HepG2 (cell line): ENCODE data around the gene METTL1. TPM values are rescaled to one million over a fixed set of nuclear protein-coding genes. Genes with fewer than 3 reads are reported as not detected.

Experiments
- AGO1 ChIP-seq: fragments of 200-400 bp; formaldehyde crosslinking; IDR thresholded peaks from 2 replicates; pipeline ENCODE4 v1.6.1; 2017; ENCODE audit warnings: mild to moderate bottlenecking, low read depth, low read length, moderate library complexity; ENCODE audit not compliant: poor library complexity, severe bottlenecking
- AHR ChIP-seq: IDR thresholded peaks from 2 replicates; pipeline ENCODE4 v1.6.1; 2018; ENCODE audit warnings: missing genetic modification reagents, missing compliant biosample characterization
- ELF4 ChIP-seq: sonication (generic); formaldehyde crosslinking; IDR thresholded peaks from 2 replicates; pipeline ENCODE4 v1.5.0; 2020; ENCODE audit warnings: missing genetic modification reagents, mild to moderate bottlenecking, moderate library complexity, borderline replicate concordance
- GZF1 ChIP-seq: sonication (generic); formaldehyde crosslinking; IDR thresholded peaks from 2 replicates; pipeline ENCODE4 v1.5.1; 2020; ENCODE audit warnings: mild to moderate bottlenecking, missing genetic modification reagents
- IKZF1 ChIP-seq: fragments of 450-650 bp; IDR thresholded peaks from 2 replicates; pipeline ENCODE4 v1.7.1; 2016
- MLLT10 ChIP-seq: sonication (generic); formaldehyde crosslinking; IDR thresholded peaks from 2 replicates; pipeline ENCODE4 v1.4.0; 2020; ENCODE audit warnings: missing genetic modification reagents
- PCBP2 ChIP-seq: fragments of 200-400 bp; formaldehyde crosslinking; optimal IDR thresholded peaks from 2 replicates; pipeline ENCODE3; 2018; ENCODE audit warnings: low read length, low read depth; ENCODE audit not compliant: poor library complexity, severe bottlenecking
- RBM22 ChIP-seq: fragments of 200-400 bp; formaldehyde crosslinking; optimal IDR thresholded peaks from 2 replicates; pipeline ENCODE3; 2017; ENCODE audit warnings: mild to moderate bottlenecking, low read length, moderate library complexity
- SMYD3 ChIP-seq: sonication (generic); formaldehyde crosslinking; IDR thresholded peaks from 2 replicates; pipeline ENCODE4 v1.8.1; 2023; ENCODE audit warnings: mild to moderate bottlenecking, missing genetic modification reagents
- SP4 ChIP-seq: sonication (generic); formaldehyde crosslinking; IDR thresholded peaks from 2 replicates; pipeline ENCODE4 v1.8.1; 2023; ENCODE audit warnings: mild to moderate bottlenecking, missing genetic modification reagents
- STAT5B ChIP-seq: sonication (generic); formaldehyde crosslinking; IDR thresholded peaks from 2 replicates; pipeline ENCODE4 v1.4.0; 2020; ENCODE audit warnings: missing genetic modification reagents
- ZNF3 ChIP-seq: IDR thresholded peaks from 2 replicates; pipeline ENCODE4 v1.7.0; 2017; ENCODE audit warnings: inconsistent platforms
- ZNF350 ChIP-seq: sonication (generic); formaldehyde crosslinking; IDR thresholded peaks from 2 replicates; pipeline ENCODE4 v1.4.0; 2020; ENCODE audit warnings: mild to moderate bottlenecking, low read depth, missing genetic modification reagents, borderline replicate concordance
- polyA plus RNA-seq, 8 experiments: library from polyadenylated mRNA; depleted of rRNA in 3 of 8; stranded (reverse) in 7 of 8; unstranded in 1 of 8; fragments of >200 nt; fragmentation: Illumina TruSeq in 4 of 8; extraction: Trizol in 4 of 8; gene quantifications; 2 replicates each; pipeline versions ENCODE4 v1.2.1 to v1.2.3, GENCODE V29; 2011 to 2016; ENCODE audit warnings: low read depth in 4 of 8, missing spikeins in 1 of 8, mixed read lengths in 1 of 8; ENCODE audit not compliant: insufficient read depth in 1 of 8
- total RNA-seq, 5 experiments: library from RNA; depleted of rRNA; stranded (reverse); fragments of >200 nt; fragmentation: Illumina TruSeq; extraction: Trizol; gene quantifications; 2 replicates each; pipeline ENCODE4 v1.2.3, GENCODE V29; 2016; ENCODE audit warnings: low read depth in 1 of 5
- TF ChIP-seq, protein P1 (sequence below): IDR thresholded peaks from 2 replicates; pipeline ENCODE4 v1.6.1; 2016
- TF ChIP-seq, protein P2 (sequence below): sonication (generic); IDR thresholded peaks from 2 replicates; pipeline ENCODE4 v1.6.1; 2016; ENCODE audit warnings: low read depth, borderline replicate concordance
- TF ChIP-seq, protein P3 (sequence below): fragments of 450-650 bp; IDR thresholded peaks from 2 replicates; pipeline ENCODE4 v1.6.1; 2016
- TF ChIP-seq, protein P4 (sequence below): sonication (generic); formaldehyde crosslinking; IDR thresholded peaks from 2 replicates; pipeline ENCODE4 v1.4.0; 2020; ENCODE audit warnings: mild to moderate bottlenecking, missing genetic modification reagents
- TF ChIP-seq, protein P5 (sequence below): sonication (generic); formaldehyde crosslinking; IDR thresholded peaks from 2 replicates; pipeline ENCODE4 v1.5.0; 2020; ENCODE audit warnings: mild to moderate bottlenecking, low read depth, missing genetic modification reagents, borderline replicate concordance
- TF ChIP-seq, protein P6 (sequence below): sonication (generic); formaldehyde crosslinking; IDR thresholded peaks from 2 replicates; pipeline ENCODE4 v1.8.0; 2022; ENCODE audit warnings: mild to moderate bottlenecking, missing genetic modification reagents, borderline replicate concordance
- TF ChIP-seq, protein P7 (sequence below): sonication (generic); formaldehyde crosslinking; IDR thresholded peaks from 2 replicates; pipeline ENCODE4 v1.4.0; 2020; ENCODE audit warnings: missing genetic modification reagents

METTL1 gene
- total and polyA plus RNA-seq, 2 of the 13 experiments (the other 11 are each of a cell fraction or from before 2014, with no cell fraction given): 34.7 to 36.9 TPM

DNA sequence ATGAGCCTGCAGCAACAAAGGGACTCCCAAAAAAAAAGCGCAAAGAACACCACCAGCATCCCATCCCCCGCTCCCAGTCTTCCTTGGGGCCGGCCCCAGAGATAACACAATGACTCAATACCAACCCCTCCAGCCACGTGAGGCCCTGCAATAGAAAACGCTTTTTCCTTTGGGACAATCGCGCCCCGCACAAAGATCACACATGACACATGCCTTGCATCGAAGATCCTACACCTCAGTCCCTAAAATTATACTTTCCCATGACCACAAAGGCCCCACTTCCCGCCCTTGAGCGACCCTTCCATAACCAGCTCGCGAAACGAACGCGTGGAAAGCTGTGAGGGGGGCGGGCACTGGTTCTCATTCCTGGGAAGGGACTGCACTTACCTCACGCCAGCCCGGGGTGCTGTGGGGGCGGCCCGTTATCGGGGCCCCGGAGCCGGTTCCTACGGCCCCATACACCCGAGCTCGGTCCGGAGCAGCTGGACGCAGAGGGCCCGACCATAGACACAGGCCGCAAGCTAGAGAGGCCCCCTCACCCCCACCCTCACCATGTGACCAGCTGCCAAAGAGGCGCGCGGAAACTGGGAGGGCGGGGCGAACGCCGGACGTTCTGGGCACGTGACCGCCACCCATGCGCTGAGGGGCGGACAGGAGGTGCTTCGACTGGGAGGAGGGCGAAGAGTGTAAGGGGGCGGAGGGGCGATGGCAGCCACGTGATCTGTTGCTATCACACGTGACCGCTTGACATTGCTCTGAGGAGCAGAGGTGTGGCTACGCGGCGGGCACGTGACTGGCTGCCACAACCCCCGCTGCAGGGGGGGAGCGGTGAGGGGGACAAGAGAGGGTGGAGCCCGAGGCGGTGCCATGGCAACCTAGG, 19.9 kb downstream of the METTL1 start, which contains the start of gene CDK4 (continued):
- TF ChIP-seq, protein P1, sequence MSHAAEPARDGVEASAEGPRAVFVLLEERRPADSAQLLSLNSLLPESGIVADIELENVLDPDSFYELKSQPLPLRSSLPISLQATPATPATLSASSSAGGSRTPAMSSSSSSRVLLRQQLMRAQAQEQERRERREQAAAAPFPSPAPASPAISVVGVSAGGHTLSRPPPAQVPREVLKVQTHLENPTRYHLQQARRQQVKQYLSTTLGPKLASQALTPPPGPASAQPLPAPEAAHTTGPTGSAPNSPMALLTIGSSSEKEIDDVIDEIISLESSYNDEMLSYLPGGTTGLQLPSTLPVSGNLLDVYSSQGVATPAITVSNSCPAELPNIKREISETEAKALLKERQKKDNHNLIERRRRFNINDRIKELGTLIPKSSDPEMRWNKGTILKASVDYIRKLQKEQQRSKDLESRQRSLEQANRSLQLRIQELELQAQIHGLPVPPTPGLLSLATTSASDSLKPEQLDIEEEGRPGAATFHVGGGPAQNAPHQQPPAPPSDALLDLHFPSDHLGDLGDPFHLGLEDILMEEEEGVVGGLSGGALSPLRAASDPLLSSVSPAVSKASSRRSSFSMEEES (CRISPR knock-in tag): peak; percentile 99
- TF ChIP-seq, protein P2, sequence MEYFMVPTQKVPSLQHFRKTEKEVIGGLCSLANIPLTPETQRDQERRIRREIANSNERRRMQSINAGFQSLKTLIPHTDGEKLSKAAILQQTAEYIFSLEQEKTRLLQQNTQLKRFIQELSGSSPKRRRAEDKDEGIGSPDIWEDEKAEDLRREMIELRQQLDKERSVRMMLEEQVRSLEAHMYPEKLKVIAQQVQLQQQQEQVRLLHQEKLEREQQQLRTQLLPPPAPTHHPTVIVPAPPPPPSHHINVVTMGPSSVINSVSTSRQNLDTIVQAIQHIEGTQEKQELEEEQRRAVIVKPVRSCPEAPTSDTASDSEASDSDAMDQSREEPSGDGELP: peak; percentile 89
- TF ChIP-seq, protein P3, sequence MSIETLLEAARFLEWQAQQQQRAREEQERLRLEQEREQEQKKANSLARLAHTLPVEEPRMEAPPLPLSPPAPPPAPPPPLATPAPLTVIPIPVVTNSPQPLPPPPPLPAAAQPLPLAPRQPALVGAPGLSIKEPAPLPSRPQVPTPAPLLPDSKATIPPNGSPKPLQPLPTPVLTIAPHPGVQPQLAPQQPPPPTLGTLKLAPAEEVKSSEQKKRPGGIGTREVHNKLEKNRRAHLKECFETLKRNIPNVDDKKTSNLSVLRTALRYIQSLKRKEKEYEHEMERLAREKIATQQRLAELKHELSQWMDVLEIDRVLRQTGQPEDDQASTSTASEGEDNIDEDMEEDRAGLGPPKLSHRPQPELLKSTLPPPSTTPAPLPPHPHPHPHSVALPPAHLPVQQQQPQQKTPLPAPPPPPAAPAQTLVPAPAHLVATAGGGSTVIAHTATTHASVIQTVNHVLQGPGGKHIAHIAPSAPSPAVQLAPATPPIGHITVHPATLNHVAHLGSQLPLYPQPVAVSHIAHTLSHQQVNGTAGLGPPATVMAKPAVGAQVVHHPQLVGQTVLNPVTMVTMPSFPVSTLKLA: peak; percentile 100
- TF ChIP-seq ZNF3 (CRISPR knock-in tag) (no peak), SP4 (CRISPR knock-in tag) (peak; percentile 94), ELF4 (CRISPR knock-in tag) (peak; percentile 86; the same call in 1 of the 2 replicates), AHR (CRISPR knock-in tag) (no peak), ZNF350 (CRISPR knock-in tag) (peak; percentile 94; the same call in 1 of the 2 replicates), RBM22 (peak; percentile 39), GZF1 (CRISPR knock-in tag) (no peak), IKZF1 (no peak), PCBP2 (no peak), MLLT10 (CRISPR knock-in tag) (no peak), STAT5B (0 out of 2 replicates have a peak, but pooled peaks have one; percentile 68), SMYD3 (CRISPR knock-in tag) (peak; percentile 57; the same call in 1 of the 2 replicates), AGO1 (peak; percentile 97)
- TF ChIP-seq, protein P4, sequence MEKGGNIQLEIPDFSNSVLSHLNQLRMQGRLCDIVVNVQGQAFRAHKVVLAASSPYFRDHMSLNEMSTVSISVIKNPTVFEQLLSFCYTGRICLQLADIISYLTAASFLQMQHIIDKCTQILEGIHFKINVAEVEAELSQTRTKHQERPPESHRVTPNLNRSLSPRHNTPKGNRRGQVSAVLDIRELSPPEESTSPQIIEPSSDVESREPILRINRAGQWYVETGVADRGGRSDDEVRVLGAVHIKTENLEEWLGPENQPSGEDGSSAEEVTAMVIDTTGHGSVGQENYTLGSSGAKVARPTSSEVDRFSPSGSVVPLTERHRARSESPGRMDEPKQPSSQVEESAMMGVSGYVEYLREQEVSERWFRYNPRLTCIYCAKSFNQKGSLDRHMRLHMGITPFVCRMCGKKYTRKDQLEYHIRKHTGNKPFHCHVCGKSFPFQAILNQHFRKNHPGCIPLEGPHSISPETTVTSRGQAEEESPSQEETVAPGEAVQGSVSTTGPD (CRISPR knock-in tag): no peak
- TF ChIP-seq, protein P5, sequence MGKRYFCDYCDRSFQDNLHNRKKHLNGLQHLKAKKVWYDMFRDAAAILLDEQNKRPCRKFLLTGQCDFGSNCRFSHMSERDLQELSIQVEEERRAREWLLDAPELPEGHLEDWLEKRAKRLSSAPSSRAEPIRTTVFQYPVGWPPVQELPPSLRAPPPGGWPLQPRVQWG (CRISPR knock-in tag): no peak
- TF ChIP-seq, protein P6, sequence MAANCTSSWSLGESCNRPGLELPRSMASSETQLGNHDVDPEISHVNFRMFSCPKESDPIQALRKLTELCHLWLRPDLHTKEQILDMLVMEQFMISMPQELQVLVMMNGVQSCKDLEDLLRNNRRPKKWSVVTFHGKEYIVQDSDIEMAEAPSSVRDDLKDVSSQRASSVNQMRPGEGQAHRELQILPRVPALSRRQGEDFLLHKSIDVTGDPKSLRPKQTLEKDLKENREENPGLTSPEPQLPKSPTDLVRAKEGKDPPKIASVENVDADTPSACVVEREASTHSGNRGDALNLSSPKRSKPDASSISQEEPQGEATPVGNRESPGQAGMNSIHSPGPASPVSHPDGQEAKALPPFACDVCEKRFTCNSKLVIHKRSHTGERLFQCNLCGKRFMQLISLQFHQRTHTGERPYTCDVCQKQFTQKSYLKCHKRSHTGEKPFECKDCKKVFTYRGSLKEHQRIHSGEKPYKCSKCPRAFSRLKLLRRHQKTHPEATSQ (CRISPR knock-in tag): peak; percentile 58; the same call in 1 of the 2 replicates
- TF ChIP-seq, protein P7, sequence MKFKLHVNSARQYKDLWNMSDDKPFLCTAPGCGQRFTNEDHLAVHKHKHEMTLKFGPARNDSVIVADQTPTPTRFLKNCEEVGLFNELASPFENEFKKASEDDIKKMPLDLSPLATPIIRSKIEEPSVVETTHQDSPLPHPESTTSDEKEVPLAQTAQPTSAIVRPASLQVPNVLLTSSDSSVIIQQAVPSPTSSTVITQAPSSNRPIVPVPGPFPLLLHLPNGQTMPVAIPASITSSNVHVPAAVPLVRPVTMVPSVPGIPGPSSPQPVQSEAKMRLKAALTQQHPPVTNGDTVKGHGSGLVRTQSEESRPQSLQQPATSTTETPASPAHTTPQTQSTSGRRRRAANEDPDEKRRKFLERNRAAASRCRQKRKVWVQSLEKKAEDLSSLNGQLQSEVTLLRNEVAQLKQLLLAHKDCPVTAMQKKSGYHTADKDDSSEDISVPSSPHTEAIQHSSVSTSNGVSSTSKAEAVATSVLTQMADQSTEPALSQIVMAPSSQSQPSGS (CRISPR knock-in tag): peak; percentile 60
